ENCODE results near the gene NIN.
A peak's percentile ranks its signal among the peaks of the same experiment; 100 is the strongest.
"Not testable (repeated sequence)": the region's sequence is repeated elsewhere in the genome, so short reads cannot be mapped to it uniquely, and the experiment has no call there.

NIN gene

DNA sequence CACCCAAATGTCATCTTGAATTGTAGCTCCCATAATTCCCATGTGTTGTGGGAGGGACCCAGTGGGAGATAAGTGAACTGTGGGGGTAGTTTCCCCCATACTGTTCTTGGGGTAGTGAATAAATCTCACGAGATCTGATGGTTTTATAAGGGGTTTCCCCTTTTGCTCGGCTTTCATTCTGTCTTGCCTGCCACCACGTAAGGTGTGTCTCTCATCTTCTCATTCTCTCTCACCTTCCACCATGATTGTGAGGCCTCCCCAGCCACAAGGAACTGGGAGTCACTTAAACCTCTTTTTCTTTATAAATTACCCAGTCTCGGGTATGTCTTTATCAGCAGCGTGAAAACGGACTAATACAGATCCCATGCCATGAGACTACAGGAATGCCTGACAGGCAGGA lies 11.7 kb downstream of the NIN start:
- DNase-seq = not testable (repeated sequence)

DNA sequence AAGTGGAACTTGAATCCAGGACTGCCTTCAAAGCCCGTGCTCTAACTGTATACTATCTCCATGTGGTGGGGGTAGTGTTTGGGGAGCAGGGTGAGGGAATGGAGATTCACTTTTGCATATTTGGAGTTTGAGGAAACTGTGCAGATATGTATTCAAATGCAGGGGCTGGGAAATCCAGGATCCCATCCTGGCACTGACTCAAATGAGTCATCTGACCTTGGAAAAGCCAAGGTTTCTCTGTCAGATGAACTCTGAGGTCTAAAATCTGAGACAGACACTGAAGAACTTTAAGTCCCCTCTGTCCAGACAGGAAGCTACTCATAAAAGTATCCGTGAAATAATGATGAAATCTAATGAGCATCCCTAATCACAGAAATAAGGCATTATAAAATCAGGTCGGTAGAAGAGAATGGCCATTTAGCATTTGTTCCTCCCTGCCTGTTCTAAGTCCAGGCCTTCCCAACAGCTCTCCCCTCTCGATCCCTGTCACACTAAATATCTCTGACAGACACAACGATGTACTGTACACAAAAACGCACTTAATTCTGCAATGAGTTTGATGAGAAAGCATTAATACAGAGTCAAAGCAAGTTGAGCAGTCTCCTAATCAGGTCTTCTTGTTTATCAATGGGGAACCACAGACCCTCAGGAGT lies 14.4 kb downstream of the NIN start:
- DNase-seq = no peak

DNA sequence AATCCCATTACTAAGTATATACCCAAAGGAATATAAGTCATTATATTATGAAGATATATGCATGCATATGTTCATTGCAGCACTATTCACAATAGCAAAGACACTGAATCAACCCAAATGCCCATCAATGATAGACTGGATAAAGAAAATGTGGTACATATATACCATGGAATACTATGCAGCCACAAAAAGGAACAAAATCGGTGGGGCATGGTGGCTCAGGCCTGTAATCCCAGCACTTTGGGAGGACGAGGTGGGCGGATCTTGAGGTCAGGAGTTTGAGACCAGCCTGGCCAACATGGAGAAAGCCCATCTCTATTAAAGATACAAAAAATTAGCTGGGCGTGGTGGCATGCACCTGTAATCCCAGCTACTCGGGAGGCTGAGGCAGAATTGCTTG lies 15.4 kb downstream of the NIN start:
- not testable (repeated sequence) for DNase-seq

DNA sequence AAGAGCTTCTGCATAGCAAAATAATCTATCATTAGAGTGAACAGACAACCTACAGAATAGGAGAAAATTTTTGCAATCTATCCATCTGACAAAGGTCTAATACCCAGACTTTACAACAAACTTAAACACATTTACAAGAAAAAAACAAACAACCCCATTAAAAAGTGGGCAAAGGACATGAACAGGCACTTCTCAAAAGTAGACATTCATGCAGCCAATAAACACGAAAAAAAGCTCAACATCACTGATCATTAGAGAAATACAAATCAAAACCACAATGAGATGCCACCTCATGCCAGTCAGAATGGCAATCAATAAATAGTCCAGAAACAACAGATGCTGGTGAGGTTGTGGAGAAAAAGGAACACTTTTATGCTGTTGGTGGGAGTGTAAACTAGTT lies 15.9 kb downstream of the NIN start:
- DNase-seq = not testable (repeated sequence)

DNA sequence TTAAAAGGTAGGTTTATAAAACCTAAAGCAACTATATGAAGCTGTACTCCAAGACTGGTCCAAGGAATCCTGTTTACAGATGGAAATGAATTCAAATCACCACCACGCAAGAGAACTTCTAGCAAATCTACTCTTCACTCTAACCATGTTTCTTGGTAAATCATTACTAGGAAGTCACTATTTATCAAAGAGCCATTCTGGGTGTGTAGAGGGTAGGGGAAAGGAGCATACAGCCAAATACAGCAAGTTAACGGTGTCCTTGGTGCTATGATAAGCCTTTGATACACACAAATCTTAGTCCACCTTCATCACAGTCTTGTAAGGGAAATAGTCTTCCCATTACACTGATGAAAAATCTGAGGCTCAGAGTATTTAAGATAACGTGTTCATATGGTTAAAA lies 16.8 kb downstream of the NIN start:
- DNase-seq = no peak

DNA sequence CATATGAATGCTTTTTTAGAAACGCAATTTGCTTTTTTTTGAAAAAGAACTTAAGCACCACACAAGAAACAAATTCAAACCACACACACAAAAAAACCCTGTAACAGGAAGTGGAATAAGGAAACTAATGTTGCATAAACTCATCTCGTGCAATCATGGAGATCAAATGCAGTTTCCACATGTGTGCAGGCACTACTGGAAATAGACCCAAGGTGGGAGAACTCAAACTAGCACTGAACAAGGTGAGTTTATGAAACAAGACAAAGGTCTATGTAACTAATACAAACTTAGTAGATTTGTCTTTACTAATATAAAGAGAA lies 17.5 kb downstream of the NIN start:
- DNase-seq = no peak

DNA sequence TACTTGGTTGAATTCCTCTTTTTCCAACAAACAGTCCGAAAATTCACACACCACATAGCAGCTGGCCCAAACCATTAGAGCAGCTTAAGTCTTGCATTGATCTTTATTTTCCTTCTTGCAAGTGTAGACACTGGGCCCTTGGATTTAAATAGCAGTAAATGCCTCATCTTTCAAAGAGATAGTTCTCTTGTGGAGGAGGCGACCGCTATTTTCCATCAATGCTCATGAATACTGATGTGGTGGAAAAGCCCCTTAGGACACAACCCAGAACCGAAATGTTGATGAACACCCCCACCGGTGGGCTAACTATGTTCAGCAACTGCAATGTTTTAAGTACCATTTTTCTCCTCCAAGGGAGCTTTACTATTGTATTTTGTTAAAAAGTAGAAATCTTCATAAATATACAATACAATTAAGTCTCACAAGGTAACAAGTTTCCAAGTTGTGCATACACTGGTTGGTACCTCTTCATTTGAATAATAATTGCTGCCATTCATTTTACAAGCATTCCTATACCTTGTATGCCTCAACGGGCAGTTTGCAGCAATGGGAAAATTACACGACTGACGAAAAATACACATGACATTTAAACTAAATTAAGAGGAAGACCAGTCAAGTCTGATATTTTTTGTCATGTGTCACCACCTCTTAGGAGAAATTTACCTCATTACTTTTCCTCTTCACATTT lies 18.0 kb downstream of the NIN start:
- no peak for DNase-seq

DNA sequence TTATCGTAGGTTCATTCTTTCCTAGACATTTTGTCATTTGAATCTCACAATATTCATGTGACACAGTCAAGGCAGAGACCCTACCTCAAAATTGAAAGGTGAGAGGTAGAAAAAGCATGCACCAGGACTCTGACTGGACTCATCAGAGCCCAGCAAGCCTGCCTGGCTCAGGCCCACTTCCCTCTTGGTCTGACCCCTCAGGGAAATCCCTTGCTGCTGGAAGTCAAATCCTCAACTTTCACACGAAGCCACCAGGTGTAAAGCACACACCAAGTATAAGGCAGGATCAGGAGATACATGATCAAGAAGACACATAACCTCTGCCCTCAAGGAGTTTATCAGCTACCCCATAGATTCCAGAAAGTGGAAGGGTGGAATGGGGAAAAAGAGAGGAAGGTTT lies 18.8 kb downstream of the NIN start:
- no peak for DNase-seq

DNA sequence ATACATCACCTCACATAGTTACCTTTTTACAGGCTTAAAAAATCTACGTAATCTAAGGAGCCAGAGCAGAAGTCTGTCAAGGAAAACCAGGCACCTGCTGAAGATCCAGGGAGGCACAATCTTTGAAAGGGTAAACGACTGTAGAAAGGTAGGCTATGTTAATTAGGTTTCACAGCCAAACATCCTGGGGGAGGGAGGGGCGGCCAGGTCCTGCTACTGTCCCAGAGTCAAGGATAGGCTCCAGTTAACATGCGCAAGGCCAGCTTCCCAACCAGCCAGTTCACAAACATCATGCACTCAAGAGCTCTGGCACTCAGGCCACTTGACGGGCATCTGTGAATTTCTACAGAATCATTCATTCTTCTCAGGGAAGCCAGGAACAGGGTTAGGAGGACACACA lies 22.9 kb downstream of the NIN start:
- no peak for DNase-seq

DNA sequence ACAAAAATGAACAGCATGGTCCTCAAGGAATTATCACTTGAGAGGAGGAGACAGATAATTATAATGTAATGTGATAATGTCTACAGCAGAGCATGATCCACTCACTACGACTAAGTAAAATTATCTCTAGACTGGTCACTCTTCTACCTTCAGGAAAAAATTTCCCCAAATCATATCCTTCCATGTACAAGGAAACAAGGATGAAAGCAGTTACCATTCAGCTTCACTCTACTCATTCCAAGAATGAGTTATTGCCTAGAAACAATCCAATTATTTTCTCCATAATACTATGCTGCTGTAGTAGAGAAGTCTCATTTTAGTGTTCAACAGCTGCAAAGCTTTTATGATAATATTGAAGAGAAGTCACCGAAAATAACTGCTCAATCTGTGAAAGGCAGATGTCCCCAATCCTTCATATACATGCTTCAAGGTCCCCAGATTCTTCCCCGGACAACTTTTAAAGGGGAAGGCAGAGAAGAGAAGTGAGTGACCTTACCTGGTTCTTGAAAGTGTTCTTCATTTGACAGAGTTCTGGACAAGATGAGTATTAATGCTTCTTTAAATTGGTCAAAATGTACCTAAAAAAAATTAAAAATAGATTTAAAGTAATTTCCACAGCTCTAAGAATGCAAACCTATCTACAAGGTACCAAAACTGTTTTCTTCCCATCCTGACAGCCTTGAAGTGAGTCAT lies 24.6 kb downstream of the NIN start:
- DNase-seq = no peak

DNA sequence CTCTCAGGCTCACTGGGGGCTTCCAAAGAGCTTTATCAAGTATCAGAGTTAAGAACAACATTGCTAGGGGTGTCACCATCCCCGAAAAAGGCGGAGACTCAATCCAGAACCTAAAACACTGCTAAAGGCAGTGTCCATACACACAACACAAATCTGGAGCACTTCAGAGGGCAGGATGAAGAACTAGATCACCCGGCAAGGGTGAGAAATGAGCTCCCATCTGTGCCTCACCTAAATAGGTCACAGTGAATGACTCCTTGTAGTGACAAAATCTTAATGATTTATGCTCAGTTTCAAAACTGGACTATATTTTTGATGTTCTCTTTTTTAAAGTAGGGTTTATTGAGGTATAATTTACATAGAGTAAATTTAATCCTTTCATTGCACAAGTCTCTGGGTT lies 25.6 kb downstream of the NIN start:
- no peak for DNase-seq

DNA sequence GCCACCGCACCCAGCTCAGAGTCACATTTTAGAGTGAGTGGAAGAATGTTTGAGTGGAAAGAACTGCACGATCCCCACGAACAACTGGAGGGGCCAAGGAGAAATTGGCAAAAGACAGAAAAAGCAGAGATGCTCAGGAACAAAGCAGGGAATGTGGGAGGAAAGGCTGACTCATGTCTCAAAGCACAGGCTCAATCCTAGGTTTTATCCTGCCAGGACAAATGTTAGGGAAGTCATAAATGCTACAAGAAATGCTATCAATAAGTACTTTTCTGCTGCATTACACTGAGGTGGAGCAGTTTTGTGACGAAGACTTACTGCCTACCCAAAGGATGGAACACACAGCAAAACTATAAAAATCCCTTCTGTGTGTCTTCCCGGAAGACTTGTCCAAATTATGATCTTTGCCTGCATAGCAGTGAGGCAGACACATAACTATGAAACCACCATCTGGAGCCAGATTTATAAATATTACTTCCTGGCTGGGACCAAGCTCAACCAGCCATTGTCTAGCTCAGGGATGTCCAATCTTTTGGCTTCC lies 26.7 kb downstream of the NIN start:
- peak; percentile 28 for DNase-seq

DNA sequence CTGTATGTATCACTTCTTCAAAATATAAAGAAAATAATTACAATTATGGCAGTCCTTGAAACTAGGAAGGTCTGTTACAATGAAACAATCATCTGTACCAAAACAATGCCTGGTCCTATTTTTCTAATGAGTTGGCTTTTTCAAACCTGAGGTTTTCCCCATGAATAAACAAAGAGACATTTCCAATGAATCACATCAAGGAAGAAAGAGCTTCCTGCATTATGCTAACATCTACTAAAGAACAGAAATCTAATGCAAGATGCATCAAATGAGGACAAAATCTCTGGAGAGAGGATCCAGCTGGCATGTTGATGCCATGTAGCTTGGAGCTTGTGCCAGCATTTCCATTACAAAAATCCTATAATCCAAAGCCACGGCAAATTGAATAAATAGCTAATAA lies 29.3 kb downstream of the NIN start:
- no peak for DNase-seq

DNA sequence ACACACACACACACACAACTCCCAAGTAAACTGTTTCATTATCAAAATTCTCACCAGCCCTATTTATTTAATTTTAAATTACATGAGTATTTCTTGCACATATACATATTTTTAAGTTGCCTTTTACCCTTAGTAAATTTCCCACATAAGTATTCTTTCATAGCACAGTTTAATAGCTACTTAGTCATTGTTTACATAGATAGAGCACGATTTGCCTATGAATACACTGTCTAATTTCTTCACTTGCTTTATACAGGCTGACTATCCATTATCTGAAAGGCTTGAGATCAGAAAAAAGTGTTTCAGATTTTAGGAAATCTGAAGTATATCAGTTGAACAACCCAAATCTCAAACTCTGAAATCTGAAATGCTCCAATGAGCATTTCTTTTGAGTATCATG lies 30.9 kb downstream of the NIN start:
- DNase-seq = no peak

DNA sequence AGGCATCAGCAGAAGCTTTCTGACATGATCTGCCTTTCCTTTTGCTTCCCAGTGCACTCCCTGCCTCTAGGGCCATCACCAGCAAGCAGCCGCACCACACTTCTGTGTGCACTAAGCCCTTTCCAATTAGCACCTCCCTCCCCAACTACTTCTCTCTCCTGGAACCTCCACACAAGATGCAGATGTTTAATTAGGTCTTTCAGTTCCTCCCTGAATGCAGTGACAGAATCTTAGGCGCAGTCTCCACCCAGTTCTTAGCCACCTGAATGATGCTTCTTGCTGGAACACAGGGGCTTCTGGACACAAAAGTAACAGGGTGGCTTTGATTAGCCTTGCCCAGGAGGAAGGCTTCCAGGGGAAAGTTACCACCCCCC lies 32.9 kb downstream of the NIN start:
- DNase-seq = no peak

DNA sequence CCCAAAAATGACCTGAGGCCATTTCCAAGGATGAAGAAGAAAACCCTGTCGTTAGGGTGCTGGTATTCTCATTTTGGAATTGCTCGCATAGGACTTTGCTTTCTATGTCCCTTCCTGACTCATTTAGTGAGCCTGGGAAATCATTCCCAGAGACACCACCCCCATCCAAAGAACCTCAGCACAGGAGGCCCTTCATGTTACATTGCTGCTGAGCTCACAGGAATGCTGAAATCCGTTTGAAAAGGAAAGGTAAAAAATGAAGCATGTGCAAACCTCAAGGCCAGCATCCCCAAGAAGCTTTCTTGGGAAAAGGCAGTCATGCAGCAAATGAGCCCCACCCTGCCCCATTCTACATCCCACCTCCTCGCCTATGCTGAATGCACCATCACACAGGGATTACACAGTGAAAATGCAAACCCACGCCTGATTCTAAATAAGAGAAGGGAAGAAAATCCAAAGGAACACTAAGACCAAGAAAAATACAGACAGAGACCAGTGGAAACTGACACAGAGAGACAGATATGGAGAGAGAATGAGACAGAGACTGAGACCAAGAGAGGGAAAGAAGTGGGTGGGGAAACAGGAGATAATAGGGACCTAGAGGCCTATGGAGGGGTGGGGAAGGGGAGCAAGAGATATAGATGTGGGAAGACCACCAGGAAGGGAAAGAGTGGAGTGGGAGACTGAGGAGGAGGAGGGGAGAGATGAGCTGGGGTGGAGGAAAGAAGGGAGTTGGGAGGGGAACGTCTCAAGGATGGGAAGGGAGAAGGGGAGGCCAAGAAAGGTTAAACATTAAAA lies 33.5 kb downstream of the NIN start:
- no peak for DNase-seq

DNA sequence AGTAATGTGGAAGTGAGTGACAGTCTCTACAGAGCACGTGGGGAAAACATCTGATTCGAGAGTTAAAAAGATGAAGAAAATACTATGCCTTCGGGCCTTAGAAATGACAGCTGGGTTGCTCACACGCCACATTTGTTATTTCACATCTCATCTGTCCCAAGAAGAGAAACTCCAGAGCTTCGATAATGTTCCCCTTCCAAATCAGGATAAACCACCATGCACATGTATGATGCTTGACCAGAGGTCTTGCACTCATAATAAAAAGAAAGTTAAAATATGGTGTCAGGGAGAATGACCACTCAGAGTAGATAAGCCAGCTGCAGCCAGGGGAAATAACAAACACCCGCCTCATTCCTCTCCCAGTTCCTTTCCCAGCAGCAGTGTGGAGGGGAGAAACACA lies 34.6 kb downstream of the NIN start:
- DNase-seq = no peak

DNA sequence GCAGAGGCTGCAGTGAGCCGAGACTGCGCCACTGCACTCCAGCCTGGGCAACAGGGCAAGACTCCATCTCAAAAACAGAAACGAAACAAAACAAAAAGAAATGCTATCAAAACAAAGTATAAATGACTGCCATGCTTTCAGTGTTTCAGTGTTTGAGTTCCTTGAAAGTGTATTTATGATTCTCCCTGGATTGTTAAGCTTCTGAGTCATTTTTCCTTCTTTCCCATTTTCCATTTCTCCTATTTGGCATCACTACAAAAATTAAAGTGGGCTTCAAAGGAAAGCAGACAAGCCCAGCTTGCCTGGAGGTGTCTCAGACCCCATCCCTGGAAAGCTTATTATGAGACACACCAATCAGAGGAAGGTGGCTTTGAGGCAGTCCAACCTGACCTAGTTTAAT lies 35.1 kb downstream of the NIN start:
- DNase-seq = no peak

DNA sequence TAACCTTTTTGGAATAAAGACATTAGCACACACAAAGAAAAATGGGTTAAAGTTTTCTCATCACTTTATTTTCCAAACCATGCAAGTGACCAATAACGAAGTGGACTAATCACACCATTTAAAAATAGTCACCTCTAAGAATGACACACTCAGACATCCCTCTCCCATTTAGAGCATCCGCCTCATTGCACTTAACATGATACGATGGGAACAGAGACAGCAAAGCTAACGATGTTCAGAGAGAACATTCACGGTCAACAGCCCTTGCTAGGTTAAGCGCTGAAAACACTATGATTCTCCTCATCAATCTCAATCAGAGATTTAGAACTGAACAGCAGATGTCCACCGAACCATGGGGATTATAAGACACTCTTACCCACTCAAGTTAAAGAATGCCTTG lies 35.8 kb downstream of the NIN start:
- DNase-seq = no peak

DNA sequence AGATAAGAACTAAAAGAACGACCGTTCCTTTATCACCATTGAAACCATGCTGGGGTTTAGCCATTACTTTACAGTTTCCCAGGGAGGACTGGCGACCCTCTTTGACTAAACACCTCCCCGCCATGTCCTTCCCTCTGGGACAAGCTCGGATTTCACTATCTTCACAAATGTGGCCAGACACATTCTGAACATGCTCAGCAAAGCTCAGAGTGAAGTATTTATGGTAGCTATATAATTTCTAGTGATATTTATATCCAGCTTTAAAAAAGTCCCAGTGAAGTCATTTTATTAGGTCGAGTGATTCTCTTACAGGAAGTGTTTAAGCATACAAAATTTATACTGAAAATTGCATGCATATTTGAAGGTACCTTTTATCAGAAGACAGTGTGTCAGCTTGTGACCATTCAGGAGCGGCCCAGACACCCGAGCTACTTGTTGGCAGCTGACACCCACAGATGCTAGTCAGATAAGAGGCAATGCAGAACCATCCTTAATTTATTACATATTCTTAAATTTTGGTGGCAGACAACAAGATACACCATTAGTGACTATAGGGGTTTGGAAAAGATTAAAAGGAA lies 36.8 kb downstream of the NIN start:
- DNase-seq = no peak

DNA sequence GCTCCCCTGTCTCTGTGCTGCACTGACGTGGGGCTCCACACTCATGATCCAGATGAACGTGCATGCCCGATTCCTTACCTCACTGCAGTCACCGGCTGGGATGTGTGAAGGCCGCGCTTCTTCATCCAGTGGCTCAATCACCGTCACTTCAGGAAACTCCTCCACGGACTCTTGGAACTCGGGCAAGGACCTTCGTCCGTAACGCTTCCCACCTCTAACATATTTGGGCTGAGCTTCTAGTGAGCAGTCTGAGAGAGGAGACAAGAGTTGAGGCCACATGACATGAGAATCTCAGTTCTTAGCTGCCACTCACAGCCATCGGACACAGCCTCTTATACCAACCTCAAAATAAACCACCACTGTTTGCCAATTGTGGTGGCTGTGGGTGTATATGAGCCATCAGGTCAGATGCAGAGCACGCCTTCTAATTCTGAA lies 38.3 kb downstream of the NIN start:
- no peak for DNase-seq

DNA sequence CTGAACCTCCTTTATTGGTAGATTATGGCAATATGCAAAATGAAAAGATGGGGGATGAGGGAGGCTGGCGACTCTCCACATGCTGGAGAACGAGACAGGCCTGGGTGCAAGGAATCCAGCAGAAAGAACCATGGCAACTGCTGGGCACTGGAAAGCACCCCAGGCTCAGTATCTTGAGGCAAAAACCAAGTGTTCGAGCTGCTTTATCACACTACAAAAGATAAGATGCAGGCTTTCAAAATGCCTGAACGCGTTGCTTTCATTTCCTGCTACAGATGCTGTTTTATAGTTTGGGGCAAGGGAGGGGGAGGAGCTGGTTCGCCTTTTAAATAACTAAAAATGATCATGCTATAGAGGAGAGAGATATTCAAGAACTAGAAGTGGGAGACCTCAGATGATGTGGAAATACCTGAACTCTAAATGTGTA lies 38.9 kb downstream of the NIN start:
- DNase-seq = peak; percentile 68

DNA sequence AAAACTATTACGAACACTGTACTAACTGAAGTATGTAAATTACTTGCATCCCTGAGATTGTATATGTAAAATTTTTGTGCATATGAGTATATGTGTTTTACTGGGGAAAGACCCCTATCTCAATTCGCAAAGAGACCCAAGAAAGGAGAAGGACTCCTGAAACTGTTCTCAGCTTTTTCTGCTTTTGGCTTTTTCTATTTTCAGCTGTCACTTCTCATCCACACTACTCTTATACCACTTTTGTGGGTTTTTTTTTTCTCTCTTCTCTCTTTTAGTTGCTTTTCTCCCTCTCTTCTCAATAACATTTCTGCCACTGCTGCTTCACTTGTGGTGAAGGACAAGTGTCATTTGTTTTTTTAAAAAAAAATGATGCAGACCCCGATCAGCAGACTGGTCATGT lies 39.8 kb downstream of the NIN start:
- no peak for DNase-seq

All from NCI-H226 (cell line).